Measurements from ENCODE around the gene VAV1. TPM values are rescaled to one million over a fixed set of nuclear protein-coding genes. Genes with fewer than 3 reads are reported as not detected.
"Not testable (repeated sequence)": the region's sequence is repeated elsewhere in the genome, so short reads cannot be mapped to it uniquely, and the experiment has no call there.

VAV1 gene
- total RNA-seq, 4 donors from 2014 or later = 0.83 to 7.6 (median 3.6) TPM

GRCh38 chr19:6769006-6769619 is 3.4 kb upstream of the VAV1 start:
- H3K36me3 ChIP-seq = no peaks in the 10 kb centered on the region

GRCh38 chr19:6771648-6772027 is 870 bp upstream of the VAV1 start:
- 80 to 87% methylated on average over 7 of the region's 7 CpGs for WGBS, 2 donors
- H3K36me3 ChIP-seq; DNase-seq; intact Hi-C loops (cut with DNase I); H3K9me3 ChIP-seq; H3K4me3 ChIP-seq; H3K27ac ChIP-seq: not testable (repeated sequence)
- Histone ChIP-seq H3K4me1 (peaks cover 0 to 30% (median 9%) of the 10 kb centered on the region in 3 donors), H3K27me3 (peaks cover 0 to 12% (median 0%) of the 10 kb centered on the region in 4 donors)

More at GRCh38 chr19:6769006-6769619, 3.4 kb upstream of the VAV1 start:
- Histone ChIP-seq H3K9me3 (no peaks in the 10 kb centered on the region), H3K27me3 (peaks cover 0 to 26% (median 0%) of the 10 kb centered on the region in 4 donors), H3K27ac (peak overlapping the region in 2 of 4 donors; percentile 21 to 92), H3K4me1 (peaks cover 4 to 39% (median 15%) of the 10 kb centered on the region in 3 donors), H3K4me3 (no peak overlapping the region)
- intact Hi-C loops (cut with DNase I) = no loop called here
- DNase-seq = no peak
- TF ChIP-seq CTCF (IDR thresholded peaks at IDR 0.05) (peak in 4 of 6 experiments; percentile 17 to 51 (median 26)), POLR2A (IDR thresholded peaks at IDR 0.05) (no peak)
- 55 to 61% methylated on average over 7 to 11 of the region's 11 CpGs for WGBS, 2 donors

GRCh38 chr19:6772866-6773322 is 386 bp downstream of the VAV1 start:
- Histone ChIP-seq H3K4me1 (peaks cover 0 to 18% (median 1%) of the 10 kb centered on the region in 3 donors), H3K27me3 (peaks cover 0 to 2% (median 0%) of the 10 kb centered on the region in 4 donors), H3K36me3 (no peaks in the 10 kb centered on the region), H3K4me3 (peak overlapping the region; percentile 5 to 65 (median 48)), H3K27ac (peak overlapping the region; percentile 29 to 79 (median 55)), H3K9me3 (no peaks in the 10 kb centered on the region)
- no peak for TF ChIP-seq CTCF (IDR thresholded peaks at IDR 0.05)
- TF ChIP-seq POLR2A (IDR thresholded peaks at IDR 0.05) = no peak
- WGBS, 2 donors = no CpG with 5 or more reads among the region's 14 CpGs
- intact Hi-C loops (cut with DNase I) = no loop called here
- DNase-seq = no peak

- WGBS, 2 donors = 31% methylated on average over 5 of the region's 8 CpGs; no CpG with 5 or more reads in 1 of the 2 donors
- Histone ChIP-seq H3K36me3 (no peaks in the 10 kb centered on the region), H3K27me3 (no peaks in the 10 kb centered on the region), H3K27ac (peak overlapping the region in 3 of 4 donors; percentile 34 to 79 (median 76)), H3K9me3 (no peaks in the 10 kb centered on the region), H3K4me1 (peaks cover 0 to 15% (median 0%) of the 10 kb centered on the region in 3 donors), H3K4me3 (peak overlapping the region; percentile 5 to 65 (median 48))
- no peak for DNase-seq
- intact Hi-C loops (cut with DNase I) = no loop called here
- TF ChIP-seq POLR2A (IDR thresholded peaks at IDR 0.05) (no peak), CTCF (IDR thresholded peaks at IDR 0.05) (no peak)
Observed at GRCh38 chr19:6773323-6773931, 919 bp downstream of the VAV1 start.

DNA sequence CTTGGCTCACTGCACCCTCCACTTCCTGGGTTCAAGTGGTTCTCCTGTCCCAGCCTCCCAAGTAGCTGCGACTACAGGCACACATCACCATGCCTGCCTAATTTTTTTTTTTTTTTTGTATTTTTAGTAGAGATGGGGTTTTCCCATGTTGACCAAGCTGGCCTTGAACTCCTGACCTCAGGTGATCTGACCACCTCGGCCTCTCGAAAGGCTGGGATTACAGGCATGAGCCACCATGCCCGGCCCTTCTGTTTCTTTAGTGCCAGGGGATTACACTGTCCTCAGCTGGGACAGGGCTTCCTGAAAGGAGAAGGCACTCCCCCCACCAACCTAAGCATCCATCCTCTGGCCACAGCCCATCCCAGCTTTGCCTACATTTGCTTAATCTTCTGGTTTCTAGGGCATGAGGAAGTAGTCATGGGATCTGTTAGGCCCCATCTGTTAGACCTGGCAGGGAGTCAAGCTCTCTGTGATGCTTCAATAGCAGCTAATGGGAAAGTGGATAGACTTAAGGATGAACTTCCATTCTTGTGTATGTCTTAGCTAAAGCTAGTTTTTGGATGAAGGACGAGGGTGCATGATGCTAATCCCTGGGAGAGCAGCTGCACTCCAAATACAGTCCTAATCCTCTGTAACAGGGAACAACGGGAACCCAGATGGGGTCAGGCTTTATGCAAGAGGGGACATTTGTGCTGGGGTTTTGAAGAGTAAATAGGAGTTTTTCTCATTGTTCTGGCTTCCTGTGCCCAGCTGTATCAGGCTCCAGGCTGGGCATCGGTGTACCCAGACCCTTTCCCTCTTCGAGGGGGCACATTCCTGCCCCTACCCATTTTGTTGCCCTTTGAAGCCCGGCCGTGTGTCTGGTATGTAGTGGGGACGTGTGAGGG is 2.6 kb downstream of the VAV1 start:
- intact Hi-C loops (cut with DNase I) = no loop called here
- H3K27ac ChIP-seq = no peak overlapping the region
- 43 to 56% methylated on average over 6 to 11 of the region's 11 CpGs for WGBS, 2 donors
- no peaks in the 10 kb centered on the region for H3K27me3 ChIP-seq
- no peak overlapping the region for H3K4me3 ChIP-seq
- H3K4me1 ChIP-seq = peaks cover 0 to 15% (median 0%) of the 10 kb centered on the region in 3 donors
- TF ChIP-seq CTCF (IDR thresholded peaks at IDR 0.05) (no peak), POLR2A (IDR thresholded peaks at IDR 0.05) (no peak)
- DNase-seq = no peak
- no peaks in the 10 kb centered on the region for H3K9me3 ChIP-seq
- no peaks in the 10 kb centered on the region for H3K36me3 ChIP-seq

DNA sequence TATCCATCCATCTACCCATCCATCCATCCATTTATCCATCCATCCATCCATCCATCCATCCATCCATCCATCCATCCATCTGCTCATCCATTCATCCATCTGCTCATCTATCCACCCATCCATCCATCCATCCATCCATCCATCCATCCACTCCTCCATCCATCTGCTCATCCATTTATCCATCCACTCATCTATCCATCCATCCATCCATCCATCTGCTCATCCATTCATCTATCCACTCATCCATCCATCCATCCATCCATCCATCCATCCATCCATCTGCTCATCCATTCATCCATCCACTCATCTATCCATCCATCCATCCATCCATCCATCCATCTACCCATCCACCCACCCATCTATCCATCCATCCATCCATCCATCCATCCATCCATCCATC is 3.5 kb downstream of the VAV1 start:
- H3K4me3 ChIP-seq; H3K27ac ChIP-seq; H3K9me3 ChIP-seq; intact Hi-C loops (cut with DNase I); H3K27me3 ChIP-seq; DNase-seq; H3K36me3 ChIP-seq: not testable (repeated sequence)
- H3K4me1 ChIP-seq = peaks cover 0 to 15% (median 0%) of the 10 kb centered on the region in 3 donors

Measured in esophagus squamous epithelium (tissue), 5 donors.